ENCODE data around the gene SGCA.

SGCA gene

GRCh38 chr17:50143461-50144176 is 22.2 kb upstream of the SGCA start:
- DNase-seq (ENCODE audit: low spot score in 2 of 2) (no peak), ATAC-seq (no peak)
- H3K27ac Mint-ChIP-seq, result peak overlapping the region; percentile 96
- peaks cover 97% of the 10 kb centered on the region for H3K36me3 Mint-ChIP-seq
- H3K9me3 Mint-ChIP-seq, result no peaks in the 10 kb centered on the region
- peaks cover 85% of the 10 kb centered on the region for H3K4me1 Mint-ChIP-seq
- no peak overlapping the region for H3K4me3 Mint-ChIP-seq

- H3K4me3 Mint-ChIP-seq, result peak overlapping the region; percentile 97
- H3K27ac Mint-ChIP-seq, result peak overlapping the region; percentile 96
- ATAC-seq (no peak), DNase-seq (ENCODE audit: low spot score in 2 of 2) (no peak)
- H3K9me3 Mint-ChIP-seq, result no peaks in the 10 kb centered on the region
- H3K36me3 Mint-ChIP-seq, result peaks cover 97% of the 10 kb centered on the region
- H3K4me1 Mint-ChIP-seq, result peaks cover 85% of the 10 kb centered on the region
Measured at GRCh38 chr17:50144355-50144754, 21.4 kb upstream of the SGCA start.

- ATAC-seq, result peak; percentile 45
- Mint-ChIP-seq H3K27ac (peak overlapping the region; percentile 96), H3K36me3 (peaks cover 92% of the 10 kb centered on the region), H3K4me3 (peak overlapping the region; percentile 97), H3K9me3 (no peaks in the 10 kb centered on the region), H3K4me1 (peaks cover 78% of the 10 kb centered on the region)
- no peak for DNase-seq (ENCODE audit: low spot score in 2 of 2)
Measured at GRCh38 chr17:50144845-50145531, 20.8 kb upstream of the SGCA start.

- peak overlapping the region; percentile 97 for H3K4me3 Mint-ChIP-seq
- H3K9me3 Mint-ChIP-seq, result no peaks in the 10 kb centered on the region
- peaks cover 71% of the 10 kb centered on the region for H3K4me1 Mint-ChIP-seq
- ATAC-seq (no peak), DNase-seq (ENCODE audit: low spot score in 2 of 2) (no peak)
- peaks cover 87% of the 10 kb centered on the region for H3K36me3 Mint-ChIP-seq
- peak overlapping the region; percentile 96 for H3K27ac Mint-ChIP-seq
Measured at GRCh38 chr17:50145532-50146229, 20.1 kb upstream of the SGCA start.

GRCh38 chr17:50146230-50146926 is 19.4 kb upstream of the SGCA start:
- Mint-ChIP-seq H3K4me3 (peak overlapping the region; percentile 97), H3K4me1 (peaks cover 64% of the 10 kb centered on the region), H3K9me3 (no peaks in the 10 kb centered on the region), H3K27ac (peak overlapping the region; percentile 96), H3K36me3 (peaks cover 87% of the 10 kb centered on the region)
- ATAC-seq (no peak), DNase-seq (ENCODE audit: low spot score in 2 of 2) (no peak)

- DNase-seq (ENCODE audit: low spot score in 2 of 2), result no peak
- H3K36me3 Mint-ChIP-seq, result peaks cover 84% of the 10 kb centered on the region
- no peak for ATAC-seq
- H3K27ac Mint-ChIP-seq, result peak overlapping the region; percentile 96
- H3K4me3 Mint-ChIP-seq, result peak overlapping the region; percentile 97
- H3K9me3 Mint-ChIP-seq, result no peaks in the 10 kb centered on the region
- H3K4me1 Mint-ChIP-seq, result peaks cover 60% of the 10 kb centered on the region
Measured at GRCh38 chr17:50146927-50147665, 18.7 kb upstream of the SGCA start.

GRCh38 chr17:50147841-50148225 is 18.0 kb upstream of the SGCA start:
- Mint-ChIP-seq H3K9me3 (no peaks in the 10 kb centered on the region), H3K36me3 (peaks cover 77% of the 10 kb centered on the region), H3K4me1 (peaks cover 57% of the 10 kb centered on the region), H3K4me3 (peak overlapping the region; percentile 97), H3K27ac (peak overlapping the region; percentile 96)
- DNase-seq (ENCODE audit: low spot score in 2 of 2) (no peak), ATAC-seq (no peak)

- Mint-ChIP-seq H3K4me1 (peaks cover 51% of the 10 kb centered on the region), H3K4me3 (peak overlapping the region; percentile 97), H3K27ac (peak overlapping the region; percentile 96), H3K9me3 (no peaks in the 10 kb centered on the region), H3K36me3 (peaks cover 70% of the 10 kb centered on the region)
- peak; percentile 59 to 88 for DNase-seq (ENCODE audit: low spot score in 2 of 2)
- peak; percentile 35 for ATAC-seq
Measured at GRCh38 chr17:50148226-50149090, 17.3 kb upstream of the SGCA start.

GRCh38 chr17:50149091-50149416 is 16.8 kb upstream of the SGCA start:
- Mint-ChIP-seq H3K27ac (peak overlapping the region; percentile 96), H3K36me3 (peaks cover 64% of the 10 kb centered on the region), H3K4me1 (peaks cover 45% of the 10 kb centered on the region), H3K4me3 (peak overlapping the region; percentile 97), H3K9me3 (no peaks in the 10 kb centered on the region)
- DNase-seq (ENCODE audit: low spot score in 2 of 2) (no peak), ATAC-seq (no peak)

GRCh38 chr17:50149417-50150353 is 16.1 kb upstream of the SGCA start:
- H3K36me3 Mint-ChIP-seq, result peaks cover 58% of the 10 kb centered on the region
- peaks cover 41% of the 10 kb centered on the region for H3K4me1 Mint-ChIP-seq
- H3K9me3 Mint-ChIP-seq, result no peaks in the 10 kb centered on the region
- peak overlapping the region; percentile 96 for H3K27ac Mint-ChIP-seq
- peak overlapping the region; percentile 97 for H3K4me3 Mint-ChIP-seq
- ATAC-seq (peak; percentile 2), DNase-seq (ENCODE audit: low spot score in 2 of 2) (peak; percentile 46 to 76)

- ATAC-seq (peak; percentile 8), DNase-seq (ENCODE audit: low spot score in 2 of 2) (no peak)
- Mint-ChIP-seq H3K36me3 (peaks cover 50% of the 10 kb centered on the region), H3K4me1 (peaks cover 38% of the 10 kb centered on the region), H3K4me3 (peak within 1 kb of the TSS; percentile 97), H3K27ac (peak within 1 kb of the TSS; percentile 96), H3K9me3 (no peaks in the 10 kb centered on the region)
Measured at GRCh38 chr17:50150354-50151040, 15.3 kb upstream of the SGCA start, which contains the start of gene PPP1R9B. Gene PPP1R9B, minus strand, starts transcription at chr17:50150677. Its CDS starts 164 bp downstream, at chr17:50150513.

GRCh38 chr17:50151041-50151936 is 14.5 kb upstream of the SGCA start:
- ATAC-seq (peak; percentile 79), DNase-seq (ENCODE audit: low spot score in 2 of 2) (peak; percentile 76 to 91)
- Mint-ChIP-seq H3K36me3 (peaks cover 44% of the 10 kb centered on the region), H3K9me3 (no peaks in the 10 kb centered on the region), H3K4me1 (peaks cover 30% of the 10 kb centered on the region), H3K4me3 (peak overlapping the region; percentile 97), H3K27ac (peak overlapping the region; percentile 88)
